Measurements from ENCODE around the gene PHRF1.

- TF ChIP-seq CTCF (IDR thresholded peaks at IDR 0.05) (no peak), POLR2A (IDR thresholded peaks at IDR 0.05) (no peak)
Observed at GRCh38 chr11:603154-603553, 26.9 kb downstream of the PHRF1 start.
